NCI-H345 treated with DMSO at 0.1 percent for 48 hours (cell line): ENCODE data around the gene CDH5.
"Not testable (repeated sequence)": the region's sequence is repeated elsewhere in the genome, so short reads cannot be mapped to it uniquely, and the experiment has no call there.

ENCODE experiments used
- DNase-seq: peaks from one replicate; lab custom pipeline; 2025; ENCODE audit not compliant: unreplicated experiment; lab: John Stamatoyannopoulos, UW

CDH5 gene

GRCh38 chr16:66435896-66436295 lies 69.4 kb downstream of the CDH5 start:
- DNase-seq, result no peak

- no peak for DNase-seq
These were observed 71.0 kb downstream of the CDH5 start for GRCh38 chr16:66437391-66437945.

GRCh38 chr16:66438536-66438935 lies 72.0 kb downstream of the CDH5 start:
- no peak for DNase-seq

GRCh38 chr16:66439051-66439730 lies 72.7 kb downstream of the CDH5 start:
- no peak for DNase-seq

- DNase-seq, result no peak
These were observed 73.8 kb downstream of the CDH5 start for GRCh38 chr16:66440271-66440802.

- DNase-seq, result no peak
These were observed 74.5 kb downstream of the CDH5 start for GRCh38 chr16:66440970-66441369.

- no peak for DNase-seq
These were observed 75.3 kb downstream of the CDH5 start for GRCh38 chr16:66441586-66442375.

- DNase-seq, result no peak
These were observed 76.2 kb downstream of the CDH5 start for GRCh38 chr16:66442502-66443268.

- DNase-seq, result no peak
These were observed 76.8 kb downstream of the CDH5 start for GRCh38 chr16:66443269-66443652.

GRCh38 chr16:66444049-66444481 lies 77.6 kb downstream of the CDH5 start:
- DNase-seq, result no peak

GRCh38 chr16:66446737-66447136 lies 80.2 kb downstream of the CDH5 start:
- DNase-seq, result no peak

GRCh38 chr16:66447491-66447890 lies 81.0 kb downstream of the CDH5 start:
- no peak for DNase-seq

GRCh38 chr16:66451548-66451947 lies 85.1 kb downstream of the CDH5 start:
- DNase-seq, result no peak

GRCh38 chr16:66453230-66453629 lies 86.7 kb downstream of the CDH5 start:
- not testable (repeated sequence) for DNase-seq
